MM.1S (cell line): ENCODE data around the gene TGFB2.

ENCODE experiments used
- DNase-seq: peaks from one replicate; pipeline ENCODE4 v3.0.0-alpha.2; 2015
- H2AFZ ChIP-seq: fragments of 300-600 bp; sonication (generic); 2 replicates; pipeline ENCODE4 v1.6.0; 2016; ENCODE audit warnings: antibody characterized with exemption, low read length
- H3F3A ChIP-seq: fragments of 300-600 bp; sonication (generic); 2 replicates; pipeline ENCODE4 v1.6.1; 2016; ENCODE audit warnings: mild to moderate bottlenecking, antibody characterized with exemption, low read length, moderate library complexity, mixed read lengths; ENCODE audit not compliant: insufficient read depth
- H3K27ac ChIP-seq: fragments of 300-600 bp; sonication (generic); 2 replicates; pipeline ENCODE4 v1.5.1; 2016; ENCODE audit warnings: mild to moderate bottlenecking, low read length
- H3K27me3 ChIP-seq: fragments of 300-600 bp; sonication (generic); replicated peaks from 2 replicates; pipeline ENCODE4 v1.6.0; 2016; ENCODE audit warnings: low read length; ENCODE audit not compliant: insufficient read depth
- H3K36me3 ChIP-seq: fragments of 300-600 bp; sonication (generic); replicated peaks from 2 replicates; pipeline ENCODE4 v1.6.1; 2016; ENCODE audit warnings: mild to moderate bottlenecking, low read length, mixed read lengths; ENCODE audit not compliant: insufficient read depth
- H3K4me1 ChIP-seq: fragments of 300-600 bp; sonication (generic); 2 replicates; pipeline ENCODE4 v1.6.1; 2016; ENCODE audit warnings: low read length, mixed read lengths
- H3K4me2 ChIP-seq: fragments of 300-600 bp; sonication (generic); 2 replicates; pipeline ENCODE4 v1.6.0; 2016; ENCODE audit warnings: low read depth, low read length
- H3K4me3 ChIP-seq: fragments of 300-600 bp; sonication (generic); 2 replicates; pipeline ENCODE4 v1.5.1; 2016; ENCODE audit warnings: low read length, mixed read lengths
- H3K79me2 ChIP-seq: fragments of 300-600 bp; sonication (generic); 2 replicates; pipeline ENCODE4 v1.6.1; 2016; ENCODE audit warnings: mixed run types, low read length, mixed read lengths
- H3K9ac ChIP-seq: fragments of 300-600 bp; sonication (generic); 2 replicates; pipeline ENCODE4 v1.6.1; 2016; ENCODE audit warnings: low read length, mixed read lengths
- H3K9me2 ChIP-seq: fragments of 300-600 bp; sonication (generic); replicated peaks from 2 replicates; pipeline ENCODE4 v1.6.1; 2016; ENCODE audit warnings: mild to moderate bottlenecking, low read length, mixed read lengths; ENCODE audit not compliant: insufficient read depth
- H3K9me3 ChIP-seq: fragments of 300-600 bp; sonication (generic); replicated peaks from 2 replicates; pipeline ENCODE4 v1.6.1; 2016; ENCODE audit warnings: mild to moderate bottlenecking, low read length, mixed read lengths; ENCODE audit not compliant: insufficient read depth
- H4K20me1 ChIP-seq: fragments of 300-600 bp; sonication (generic); 2 replicates; pipeline ENCODE4 v1.6.1; 2016; ENCODE audit warnings: mild to moderate bottlenecking, low read length, moderate library complexity, mixed read lengths; ENCODE audit not compliant: insufficient read depth
- EZH2 ChIP-seq: fragments of 300-600 bp; sonication (generic); optimal IDR thresholded peaks from 2 replicates; pipeline ENCODE3; 2017; ENCODE audit warnings: low read depth, mild to moderate bottlenecking, antibody characterized with exemption, low read length, mixed read lengths
- EZH2phosphoT487 ChIP-seq: fragments of 300-600 bp; sonication (generic); IDR thresholded peaks from 2 replicates; pipeline ENCODE4 v1.6.1; 2018; ENCODE audit warnings: antibody characterized with exemption, low read length
- TF ChIP-seq, protein P1 (sequence below): fragments of 300-600 bp; sonication (generic); IDR thresholded peaks from 2 replicates; pipeline ENCODE4 v1.5.1; 2016; ENCODE audit warnings: antibody characterized with exemption, low read length, mixed read lengths

The TGFB2 gene

DNA sequence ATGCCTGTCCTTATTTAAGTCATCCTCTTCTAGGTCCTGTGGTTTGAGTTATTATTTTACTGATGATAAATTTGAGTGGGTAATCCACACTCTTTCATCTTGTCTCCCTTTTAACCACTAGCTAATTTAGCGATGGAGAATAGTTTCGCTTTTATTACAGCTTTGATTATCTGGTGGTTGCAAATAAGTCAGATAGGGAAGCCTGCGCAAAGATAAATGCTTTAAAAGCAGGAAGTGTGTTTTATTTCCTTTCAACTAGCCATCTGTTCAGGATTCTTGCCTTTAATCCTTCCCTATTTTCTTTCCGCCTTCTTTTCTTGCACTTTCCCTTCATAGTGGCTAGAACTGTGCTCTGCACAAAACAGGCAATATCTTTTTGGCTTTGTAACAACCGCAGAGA lies 129.0 kb downstream of the TGFB2 start:
- H3K27ac ChIP-seq: peak overlapping the region; percentile 52; the same call in 1 of the 2 replicates
- no peaks in the 10 kb centered on the region for H4K20me1 ChIP-seq
- no peaks in the 10 kb centered on the region for H3K36me3 ChIP-seq
- H3K79me2 ChIP-seq: no peaks in the 10 kb centered on the region
- H3K4me1 ChIP-seq: peaks cover 55% of the 10 kb centered on the region
- H3K27me3 ChIP-seq: no peaks in the 10 kb centered on the region
- no peaks in the 10 kb centered on the region for H3K9me2 ChIP-seq
- no peak for TF ChIP-seq EZH2
- peak overlapping the region; percentile 9; the same call in 1 of the 2 replicates for H3K9ac ChIP-seq
- H3K4me2 ChIP-seq: peak overlapping the region; percentile 53
- no peaks in the 10 kb centered on the region for H3K9me3 ChIP-seq
- DNase-seq: no peak
- peak overlapping the region; percentile 38 for H2AFZ ChIP-seq
- peaks cover 18% of the 10 kb centered on the region for H3F3A ChIP-seq
- no peak overlapping the region for H3K4me3 ChIP-seq

DNA sequence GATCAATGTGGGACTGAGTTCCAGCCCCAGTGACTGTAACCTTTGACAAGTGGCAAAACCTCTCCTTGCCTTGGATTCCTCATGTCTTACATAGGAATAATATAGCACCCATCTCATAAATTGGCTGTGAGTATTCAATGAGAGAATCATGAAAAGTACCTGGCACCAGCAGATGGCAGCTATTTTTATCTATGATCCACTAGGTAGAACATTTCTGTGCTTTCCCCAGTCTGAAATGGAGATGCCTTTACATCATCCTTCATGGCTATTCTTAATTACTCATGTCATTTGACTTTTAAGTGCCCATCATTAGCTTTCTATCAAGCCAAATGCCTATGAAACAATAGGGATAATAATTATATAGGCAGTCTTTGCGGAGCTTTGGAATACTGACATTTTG lies 130.1 kb downstream of the TGFB2 start:
- no peaks in the 10 kb centered on the region for H4K20me1 ChIP-seq
- H3K9me2 ChIP-seq: no peaks in the 10 kb centered on the region
- H3K4me1 ChIP-seq: peaks cover 49% of the 10 kb centered on the region
- TF ChIP-seq, protein P1, sequence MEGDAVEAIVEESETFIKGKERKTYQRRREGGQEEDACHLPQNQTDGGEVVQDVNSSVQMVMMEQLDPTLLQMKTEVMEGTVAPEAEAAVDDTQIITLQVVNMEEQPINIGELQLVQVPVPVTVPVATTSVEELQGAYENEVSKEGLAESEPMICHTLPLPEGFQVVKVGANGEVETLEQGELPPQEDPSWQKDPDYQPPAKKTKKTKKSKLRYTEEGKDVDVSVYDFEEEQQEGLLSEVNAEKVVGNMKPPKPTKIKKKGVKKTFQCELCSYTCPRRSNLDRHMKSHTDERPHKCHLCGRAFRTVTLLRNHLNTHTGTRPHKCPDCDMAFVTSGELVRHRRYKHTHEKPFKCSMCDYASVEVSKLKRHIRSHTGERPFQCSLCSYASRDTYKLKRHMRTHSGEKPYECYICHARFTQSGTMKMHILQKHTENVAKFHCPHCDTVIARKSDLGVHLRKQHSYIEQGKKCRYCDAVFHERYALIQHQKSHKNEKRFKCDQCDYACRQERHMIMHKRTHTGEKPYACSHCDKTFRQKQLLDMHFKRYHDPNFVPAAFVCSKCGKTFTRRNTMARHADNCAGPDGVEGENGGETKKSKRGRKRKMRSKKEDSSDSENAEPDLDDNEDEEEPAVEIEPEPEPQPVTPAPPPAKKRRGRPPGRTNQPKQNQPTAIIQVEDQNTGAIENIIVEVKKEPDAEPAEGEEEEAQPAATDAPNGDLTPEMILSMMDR: no peak
- TF ChIP-seq EZH2phosphoT487 (no peak), EZH2 (no peak)
- H3K27ac ChIP-seq: no peak overlapping the region
- no peaks in the 10 kb centered on the region for H3K9me3 ChIP-seq
- no peak overlapping the region for H3K9ac ChIP-seq
- no peak overlapping the region for H3K4me2 ChIP-seq
- H3K79me2 ChIP-seq: no peaks in the 10 kb centered on the region
- peaks cover 18% of the 10 kb centered on the region for H3F3A ChIP-seq
- H2AFZ ChIP-seq: peak overlapping the region; percentile 15; the same call in 1 of the 2 replicates
- H3K27me3 ChIP-seq: no peaks in the 10 kb centered on the region
- H3K4me3 ChIP-seq: no peak overlapping the region
- H3K36me3 ChIP-seq: no peaks in the 10 kb centered on the region
- DNase-seq: no peak

DNA sequence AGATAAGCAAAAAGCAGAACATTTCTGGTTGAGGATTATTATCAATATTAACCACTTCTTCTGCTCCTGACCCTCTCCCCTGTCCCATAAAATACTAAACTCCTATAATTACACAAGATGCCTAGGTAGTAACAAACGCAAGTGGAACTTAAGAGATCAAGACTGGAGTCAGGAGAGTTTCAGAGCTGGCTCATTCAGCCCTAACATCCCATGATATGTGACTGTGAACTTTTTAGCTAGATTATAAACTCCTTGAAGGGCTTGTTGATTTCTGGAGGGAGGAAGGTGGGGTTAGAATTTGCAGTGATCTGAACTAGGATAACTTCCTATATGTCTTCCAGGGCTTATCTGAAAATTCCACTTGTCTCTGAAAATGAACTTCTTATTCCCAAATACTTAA lies 130.6 kb downstream of the TGFB2 start:
- H3K9me2 ChIP-seq: no peaks in the 10 kb centered on the region
- H3K4me2 ChIP-seq: no peak overlapping the region
- H4K20me1 ChIP-seq: no peaks in the 10 kb centered on the region
- H3K36me3 ChIP-seq: no peaks in the 10 kb centered on the region
- no peak overlapping the region for H3K9ac ChIP-seq
- TF ChIP-seq, protein P1: no peak
- no peak for TF ChIP-seq EZH2
- no peak for TF ChIP-seq EZH2phosphoT487
- no peaks in the 10 kb centered on the region for H3K27me3 ChIP-seq
- no peaks in the 10 kb centered on the region for H3K79me2 ChIP-seq
- no peak for DNase-seq
- peaks cover 15% of the 10 kb centered on the region for H3F3A ChIP-seq
- H3K27ac ChIP-seq: no peak overlapping the region
- peaks cover 45% of the 10 kb centered on the region for H3K4me1 ChIP-seq
- H3K4me3 ChIP-seq: no peak overlapping the region
- H2AFZ ChIP-seq: no peak overlapping the region
- H3K9me3 ChIP-seq: no peaks in the 10 kb centered on the region

DNA sequence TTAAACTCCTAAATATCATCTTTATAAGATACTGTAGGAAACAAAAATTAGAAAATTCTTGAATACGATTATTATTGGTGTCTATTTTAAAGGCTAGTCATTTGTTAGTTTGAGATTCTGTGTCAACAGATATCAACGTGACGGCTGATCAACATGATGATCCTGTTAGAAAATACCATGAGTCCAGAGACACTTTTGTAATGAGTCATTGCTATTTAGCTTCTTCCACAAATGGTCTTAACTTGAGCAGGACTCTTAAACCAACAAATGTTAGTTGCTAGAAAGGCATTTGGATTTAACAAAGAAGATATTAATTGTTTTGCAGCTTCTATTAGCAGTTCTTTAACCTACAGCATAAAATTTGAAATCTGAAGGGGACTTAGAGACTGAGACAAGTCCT lies 131.2 kb downstream of the TGFB2 start:
- DNase-seq: no peak
- Histone ChIP-seq H3F3A (peaks cover 14% of the 10 kb centered on the region), H3K79me2 (no peaks in the 10 kb centered on the region), H4K20me1 (no peaks in the 10 kb centered on the region), H3K9ac (no peak overlapping the region), H3K9me2 (no peaks in the 10 kb centered on the region), H3K27ac (no peak overlapping the region), H3K4me1 (peaks cover 38% of the 10 kb centered on the region), H3K27me3 (no peaks in the 10 kb centered on the region), H3K4me2 (no peak overlapping the region), H2AFZ (no peak overlapping the region), H3K36me3 (no peaks in the 10 kb centered on the region), H3K4me3 (no peak overlapping the region), H3K9me3 (no peaks in the 10 kb centered on the region)
- no peak for TF ChIP-seq EZH2
- TF ChIP-seq, protein P1: no peak
- no peak for TF ChIP-seq EZH2phosphoT487
